ENCODE data around the gene STAC2. TPM values are rescaled to one million over a fixed set of nuclear protein-coding genes. Genes with fewer than 3 reads are reported as not detected.
A peak's percentile ranks its signal among the peaks of the same experiment; 100 is the strongest.

STAC2 gene
- total and polyA plus RNA-seq, 2 of the 13 experiments (the other 11 are each of a cell fraction or from before 2014, with no cell fraction given): not detected

- peak; percentile 14; the same call in 1 of the 2 replicates for TF ChIP-seq AFF4 (CRISPR knock-in tag; IDR thresholded peaks at IDR 0.05)
- peak; percentile 71 for TF ChIP-seq ZNF280B (CRISPR knock-in tag; IDR thresholded peaks at IDR 0.05; ENCODE audit: borderline replicate concordance)
- peak; percentile 81 for TF ChIP-seq MXD4 (CRISPR knock-in tag; IDR thresholded peaks at IDR 0.05)
- no peak for TF ChIP-seq KDM6A (CRISPR knock-in tag; IDR thresholded peaks at IDR 0.05; ENCODE audit: low read depth)
- no peak for TF ChIP-seq ZNF18 (CRISPR knock-in tag; IDR thresholded peaks at IDR 0.05; ENCODE audit: insufficient replicate concordance)
- TF ChIP-seq ATRX (CRISPR knock-in tag; IDR thresholded peaks at IDR 0.05; ENCODE audit: borderline replicate concordance): no peak
- peak; percentile 38; the same call in 1 of the 2 replicates for TF ChIP-seq ISL2 (CRISPR knock-in tag; IDR thresholded peaks at IDR 0.05)
- TF ChIP-seq ZNF777 (CRISPR knock-in tag; IDR thresholded peaks at IDR 0.05): no peak
- no peak for TF ChIP-seq PBX2 (CRISPR knock-in tag; IDR thresholded peaks at IDR 0.05)
- no peak for TF ChIP-seq CEBPZ (IDR thresholded peaks at IDR 0.05; ENCODE audit: low read length)
- no peak for TF ChIP-seq BCLAF1 (IDR thresholded peaks at IDR 0.05)
- peak; percentile 68 for TF ChIP-seq ZNF878 (CRISPR knock-in tag; IDR thresholded peaks at IDR 0.05)
- TF ChIP-seq ZMYM3 (CRISPR knock-in tag; IDR thresholded peaks at IDR 0.05): 0 out of 2 replicates have a peak, but pooled peaks have one; percentile 10
Observed at GRCh38 chr17:39200070-39200879, 25.5 kb downstream of the STAC2 start, which contains the start of gene RPL19 (continued).
